HUES6 (cell line): ENCODE measurements around the gene PAPSS2.

Experiments
- H3K27ac ChIP-seq: 2 replicates; pipeline ENCODE4 v1.7.0; 2013; ENCODE audit warnings: low read depth, mild to moderate bottlenecking, low read length, inconsistent platforms
- H3K27me3 ChIP-seq: 2 replicates; pipeline ENCODE4 v1.6.1; 2013; ENCODE audit warnings: low read length; ENCODE audit not compliant: control insufficient read depth, insufficient read depth
- H3K36me3 ChIP-seq: 2 replicates; pipeline ENCODE4 v1.6.1; 2013; ENCODE audit warnings: low read length; ENCODE audit not compliant: control insufficient read depth, insufficient read depth
- H3K4me1 ChIP-seq: 2 replicates; pipeline ENCODE4 v1.6.1; 2013; ENCODE audit warnings: low read length; ENCODE audit not compliant: control insufficient read depth, insufficient read depth
- H3K4me3 ChIP-seq: 2 replicates; pipeline ENCODE4 v1.5.1; 2013; ENCODE audit warnings: low read depth, low read length
- H3K9ac ChIP-seq: one replicate; pipeline ENCODE4 v1.6.1; 2013; ENCODE audit warnings: mild to moderate bottlenecking, low read length
- H3K9me3 ChIP-seq: 2 replicates; pipeline ENCODE4 v1.6.1; 2013; ENCODE audit warnings: low read depth, low read length; ENCODE audit not compliant: control insufficient read depth, insufficient read depth

PAPSS2 gene

DNA sequence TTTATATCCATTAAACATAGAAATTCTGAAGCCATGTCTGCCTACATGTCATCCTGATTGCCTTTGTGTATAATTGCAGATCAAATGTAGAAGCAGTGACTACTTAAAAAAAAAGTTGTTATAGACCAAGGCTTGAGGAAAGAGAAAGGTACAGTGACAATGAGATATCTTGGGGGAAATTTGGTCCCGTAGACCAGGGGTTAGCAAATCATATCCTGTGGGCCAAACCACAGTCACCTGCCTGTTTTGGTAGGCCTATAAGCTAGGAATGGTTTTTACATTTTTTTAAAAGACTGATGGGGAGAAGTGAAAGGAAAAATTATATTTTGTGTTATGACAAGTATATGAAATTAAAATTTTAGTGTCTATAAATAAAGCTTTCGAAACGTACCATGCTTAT is 12.9 kb downstream of the PAPSS2 start:
- no peaks in the 10 kb centered on the region for H3K9me3 ChIP-seq
- H3K36me3 ChIP-seq: no peaks in the 10 kb centered on the region
- H3K4me1 ChIP-seq: peaks cover 12% of the 10 kb centered on the region
- H3K27me3 ChIP-seq: no peaks in the 10 kb centered on the region
- no peak overlapping the region for H3K4me3 ChIP-seq
- H3K27ac ChIP-seq: no peak overlapping the region
- no peak overlapping the region for H3K9ac ChIP-seq

DNA sequence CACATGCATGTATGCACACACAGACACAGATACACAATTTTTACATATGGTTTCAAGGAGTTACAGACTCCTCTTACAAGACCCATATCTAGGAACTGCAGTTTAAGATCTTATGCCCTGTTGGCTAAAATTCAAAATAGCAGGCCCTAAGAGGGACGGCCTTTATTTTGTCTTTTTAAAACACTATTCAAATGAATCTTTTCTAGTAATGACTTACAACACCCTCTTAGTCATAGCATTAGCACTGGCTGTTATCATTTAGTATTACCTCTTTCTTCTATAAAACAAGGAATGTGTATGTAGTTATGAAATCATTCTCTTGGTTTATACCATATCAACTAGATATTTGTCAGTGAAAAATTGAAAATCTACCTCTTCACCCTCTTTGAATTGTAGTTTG is 15.3 kb downstream of the PAPSS2 start:
- no peak overlapping the region for H3K9ac ChIP-seq
- 0 out of 2 replicates have a peak, but pooled peaks cover 2% of the 10 kb centered on the region for H3K9me3 ChIP-seq
- H3K36me3 ChIP-seq: no peaks in the 10 kb centered on the region
- H3K27ac ChIP-seq: no peak overlapping the region
- no peaks in the 10 kb centered on the region for H3K27me3 ChIP-seq
- H3K4me1 ChIP-seq: peaks cover 12% of the 10 kb centered on the region
- H3K4me3 ChIP-seq: no peak overlapping the region

DNA sequence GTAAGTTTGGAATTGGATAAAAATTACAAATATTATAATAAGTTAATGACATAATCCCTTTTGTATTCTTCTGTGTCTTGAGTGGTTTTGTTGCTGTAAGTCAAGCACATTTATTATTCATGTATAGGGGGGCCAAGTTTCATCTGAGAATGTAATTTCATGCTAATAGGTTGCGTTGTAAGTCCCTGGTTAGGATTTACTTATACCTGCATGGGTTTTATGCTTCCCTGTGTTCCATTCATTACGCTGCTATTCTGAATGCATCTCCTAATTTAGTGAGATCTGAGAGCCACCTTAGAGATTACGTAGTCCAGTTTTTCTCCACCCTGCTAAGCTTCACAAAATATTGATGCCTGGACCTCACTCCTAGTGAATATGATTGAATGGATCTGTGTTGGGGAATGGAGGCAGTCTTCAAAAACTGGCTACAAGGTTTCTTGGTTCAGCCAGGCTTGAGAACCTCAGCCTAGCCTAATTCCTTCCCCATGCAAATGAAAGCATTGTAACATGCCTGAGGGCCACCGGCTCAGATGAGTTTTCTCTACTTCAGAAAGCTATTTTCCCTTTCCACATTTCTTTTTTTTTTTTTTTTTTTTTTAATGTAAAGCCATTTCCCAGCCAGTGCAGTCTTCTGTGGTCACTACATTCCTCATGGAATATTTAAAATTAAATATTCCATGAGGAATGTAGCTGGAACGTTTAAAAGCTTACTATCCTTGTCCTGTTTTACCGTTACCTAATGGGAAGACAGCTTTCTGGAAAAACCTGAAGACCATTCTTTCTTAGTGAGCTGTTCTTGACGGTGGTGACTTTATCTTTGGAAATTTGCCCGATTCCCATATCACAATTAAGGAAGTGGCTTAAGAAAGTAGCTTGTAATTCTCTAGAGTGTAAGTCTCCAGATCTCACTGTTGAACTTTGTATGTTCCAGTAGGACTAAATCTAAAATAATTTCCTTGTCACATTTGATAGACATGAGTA is 16.0 kb downstream of the PAPSS2 start:
- no peak overlapping the region for H3K27ac ChIP-seq
- no peak overlapping the region for H3K9ac ChIP-seq

DNA sequence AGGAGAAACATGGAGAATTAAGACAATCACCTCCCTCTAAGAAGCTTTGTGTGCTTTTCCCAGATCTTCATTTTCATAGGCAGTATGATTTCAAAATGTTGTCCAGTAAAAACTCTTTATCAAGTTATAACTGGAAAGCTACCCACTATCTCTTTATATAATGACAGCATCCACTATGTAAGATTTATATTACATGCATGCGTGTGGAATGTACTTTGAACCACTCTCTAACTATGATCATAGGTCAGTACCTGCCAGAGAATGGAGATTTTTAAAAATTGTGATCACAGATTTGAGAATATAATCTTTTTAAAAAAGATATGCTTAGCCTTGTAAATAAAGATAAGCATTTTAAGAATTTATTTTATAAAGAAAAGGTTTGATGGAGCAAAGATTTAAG is 17.9 kb downstream of the PAPSS2 start:
- Histone ChIP-seq H3K9me3 (0 out of 2 replicates have a peak, but pooled peaks cover 2% of the 10 kb centered on the region), H3K4me1 (peaks cover 12% of the 10 kb centered on the region), H3K36me3 (no peaks in the 10 kb centered on the region), H3K27ac (no peak overlapping the region), H3K4me3 (no peak overlapping the region), H3K9ac (no peak overlapping the region), H3K27me3 (no peaks in the 10 kb centered on the region)

More for the DNA sequence above, 16.0 kb downstream of the PAPSS2 start:
- Histone ChIP-seq H3K4me1 (peaks cover 12% of the 10 kb centered on the region), H3K27me3 (no peaks in the 10 kb centered on the region), H3K9me3 (0 out of 2 replicates have a peak, but pooled peaks cover 2% of the 10 kb centered on the region), H3K4me3 (no peak overlapping the region), H3K36me3 (no peaks in the 10 kb centered on the region)

DNA sequence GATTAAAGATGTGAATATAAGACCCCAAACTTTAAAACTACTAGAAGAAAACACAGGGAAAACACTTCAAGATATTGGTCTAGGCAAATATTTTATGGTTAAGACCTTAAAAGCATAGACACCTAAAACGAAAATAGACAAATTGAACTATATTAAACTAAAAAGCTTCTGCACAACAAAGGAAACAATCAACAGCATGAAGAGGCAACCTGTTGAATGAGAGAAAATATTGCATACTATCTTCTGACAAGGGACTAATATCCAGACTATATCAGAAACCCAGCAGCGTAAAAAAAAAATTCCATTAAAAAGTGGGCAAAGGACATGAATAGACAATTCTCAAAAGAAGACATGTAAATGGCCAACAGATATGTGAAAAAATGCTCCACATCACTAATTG is 18.6 kb downstream of the PAPSS2 start:
- no peaks in the 10 kb centered on the region for H3K27me3 ChIP-seq
- H3K4me1 ChIP-seq: peaks cover 12% of the 10 kb centered on the region
- 0 out of 2 replicates have a peak, but pooled peaks cover 2% of the 10 kb centered on the region for H3K9me3 ChIP-seq
- no peak overlapping the region for H3K4me3 ChIP-seq
- no peak overlapping the region for H3K9ac ChIP-seq
- H3K27ac ChIP-seq: no peak overlapping the region
- H3K36me3 ChIP-seq: no peaks in the 10 kb centered on the region

DNA sequence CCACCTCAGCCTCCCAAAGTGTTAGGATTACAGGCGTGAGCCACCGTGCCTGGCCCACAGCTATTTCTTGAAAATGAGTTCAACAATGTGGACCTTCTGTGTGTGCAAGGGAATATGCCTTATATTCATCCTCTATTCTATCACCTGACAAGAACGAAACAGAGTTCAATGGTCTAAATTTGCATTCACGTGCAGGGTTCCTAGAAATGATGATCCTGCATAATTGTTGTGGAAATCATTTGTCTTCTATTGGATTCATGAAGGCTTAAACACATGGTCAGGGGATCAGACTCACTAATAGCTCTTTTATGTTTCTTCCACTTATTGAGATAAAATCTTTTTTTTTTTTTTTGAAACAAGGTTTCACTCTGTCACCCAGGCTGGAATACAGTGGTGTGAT is 23.7 kb downstream of the PAPSS2 start:
- H3K9me3 ChIP-seq: 0 out of 2 replicates have a peak, but pooled peaks cover 2% of the 10 kb centered on the region
- no peak overlapping the region for H3K27ac ChIP-seq
- no peak overlapping the region for H3K9ac ChIP-seq
- no peak overlapping the region for H3K4me3 ChIP-seq
- no peaks in the 10 kb centered on the region for H3K36me3 ChIP-seq
- H3K4me1 ChIP-seq: no peaks in the 10 kb centered on the region
- no peaks in the 10 kb centered on the region for H3K27me3 ChIP-seq

DNA sequence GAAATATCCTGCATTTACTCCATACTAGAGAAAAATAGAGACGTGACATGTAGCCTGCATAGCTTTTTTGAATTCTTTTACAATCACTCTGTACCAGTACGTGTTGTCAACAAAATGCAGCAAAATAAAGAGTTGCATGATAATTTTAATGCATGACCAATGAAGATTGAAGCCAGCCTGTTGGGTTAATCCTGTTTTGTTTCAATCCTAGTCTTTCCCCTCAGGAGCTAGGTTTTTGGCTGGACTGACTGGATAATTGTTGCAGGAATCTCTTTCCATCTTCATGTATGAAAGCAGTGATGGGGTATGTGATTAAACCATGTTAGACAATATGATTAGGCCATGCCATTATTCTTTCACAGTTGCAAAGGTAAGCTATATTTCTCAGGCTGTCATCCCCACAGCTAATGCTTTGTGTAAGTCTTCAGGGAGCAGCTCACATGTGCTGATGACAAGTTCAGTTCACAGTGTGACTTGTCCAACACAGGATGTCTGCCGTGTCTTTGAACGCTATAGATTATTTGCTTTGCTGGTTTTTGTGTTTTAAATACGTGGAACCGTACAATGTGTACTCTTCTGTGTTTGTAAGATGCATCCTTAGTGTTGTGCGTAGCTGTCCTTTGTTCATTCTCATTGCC is 24.4 kb downstream of the PAPSS2 start:
- H3K27me3 ChIP-seq: no peaks in the 10 kb centered on the region
- no peaks in the 10 kb centered on the region for H3K9me3 ChIP-seq
- no peak overlapping the region for H3K27ac ChIP-seq
- H3K9ac ChIP-seq: no peak overlapping the region
- H3K4me3 ChIP-seq: no peak overlapping the region
- H3K36me3 ChIP-seq: no peaks in the 10 kb centered on the region
- no peaks in the 10 kb centered on the region for H3K4me1 ChIP-seq

DNA sequence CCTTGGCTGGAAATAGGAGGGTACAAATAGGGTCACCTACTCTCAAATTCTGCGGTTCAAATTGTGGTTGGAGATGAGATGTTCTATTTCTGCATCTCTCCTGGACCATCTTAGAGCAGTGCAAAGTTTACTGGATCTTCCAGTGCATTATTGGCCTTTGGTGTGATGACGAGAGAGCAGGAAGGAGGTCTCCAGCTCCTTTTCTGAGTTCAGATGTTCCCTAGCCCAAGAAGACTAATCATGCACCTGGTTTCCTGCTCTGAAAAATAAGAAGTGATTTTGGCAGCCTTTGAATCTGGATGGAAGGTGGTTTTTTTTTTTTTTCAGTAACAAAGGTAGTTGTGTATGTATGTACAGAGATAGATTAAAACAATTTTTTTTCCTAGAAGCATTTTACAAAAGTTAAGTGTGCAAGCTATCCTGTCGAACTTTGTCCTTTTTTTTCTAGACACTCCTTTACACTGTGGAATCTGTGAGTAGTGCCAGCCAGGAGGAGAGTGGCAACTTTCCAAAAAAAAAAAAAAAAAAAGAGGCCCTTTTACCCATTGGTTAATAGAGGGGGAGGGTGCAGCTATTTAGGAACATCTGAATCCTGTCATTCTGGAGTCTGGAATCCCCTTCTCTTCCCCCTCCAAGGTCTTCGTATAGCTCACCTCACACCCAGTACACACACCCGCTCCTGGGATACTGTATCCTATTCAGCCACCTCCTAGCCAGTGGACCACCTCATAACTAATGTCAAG is 26.3 kb downstream of the PAPSS2 start:
- H3K4me3 ChIP-seq: no peak overlapping the region
- no peaks in the 10 kb centered on the region for H3K27me3 ChIP-seq
- no peaks in the 10 kb centered on the region for H3K9me3 ChIP-seq
- H3K36me3 ChIP-seq: no peaks in the 10 kb centered on the region
- H3K27ac ChIP-seq: no peak overlapping the region
- H3K9ac ChIP-seq: no peak overlapping the region
- H3K4me1 ChIP-seq: no peaks in the 10 kb centered on the region

DNA sequence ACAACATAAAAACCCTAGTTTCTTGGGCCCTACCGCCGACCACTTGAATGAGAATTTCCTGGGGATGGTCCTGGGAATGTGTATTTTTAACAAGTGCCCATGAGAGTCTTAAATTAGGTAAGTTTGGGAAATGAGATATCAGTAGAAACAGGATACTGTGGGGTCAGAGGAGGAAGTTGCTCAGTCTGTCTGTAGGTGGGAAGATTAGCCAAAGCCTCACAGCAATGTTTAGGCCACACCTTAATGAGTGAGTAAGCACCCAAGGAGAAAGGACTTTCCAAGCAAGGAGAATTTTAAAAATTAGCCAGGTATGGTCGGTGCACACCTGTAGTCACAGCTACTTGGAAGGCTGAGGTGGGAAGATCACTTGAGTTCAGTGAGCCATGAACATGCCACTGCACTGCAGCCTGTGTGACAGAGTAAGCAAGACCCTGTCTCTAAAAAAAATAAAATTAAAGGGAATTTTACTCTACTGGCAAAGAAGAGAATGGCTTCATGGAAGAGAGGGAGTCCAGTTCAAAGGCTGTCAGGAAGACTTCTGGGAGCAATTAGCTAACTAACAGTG is 31.9 kb downstream of the PAPSS2 start:
- H3K4me3 ChIP-seq: no peak overlapping the region
- H3K27ac ChIP-seq: no peak overlapping the region
- no peaks in the 10 kb centered on the region for H3K4me1 ChIP-seq
- no peaks in the 10 kb centered on the region for H3K27me3 ChIP-seq
- no peaks in the 10 kb centered on the region for H3K9me3 ChIP-seq
- H3K9ac ChIP-seq: no peak overlapping the region
- H3K36me3 ChIP-seq: no peaks in the 10 kb centered on the region

DNA sequence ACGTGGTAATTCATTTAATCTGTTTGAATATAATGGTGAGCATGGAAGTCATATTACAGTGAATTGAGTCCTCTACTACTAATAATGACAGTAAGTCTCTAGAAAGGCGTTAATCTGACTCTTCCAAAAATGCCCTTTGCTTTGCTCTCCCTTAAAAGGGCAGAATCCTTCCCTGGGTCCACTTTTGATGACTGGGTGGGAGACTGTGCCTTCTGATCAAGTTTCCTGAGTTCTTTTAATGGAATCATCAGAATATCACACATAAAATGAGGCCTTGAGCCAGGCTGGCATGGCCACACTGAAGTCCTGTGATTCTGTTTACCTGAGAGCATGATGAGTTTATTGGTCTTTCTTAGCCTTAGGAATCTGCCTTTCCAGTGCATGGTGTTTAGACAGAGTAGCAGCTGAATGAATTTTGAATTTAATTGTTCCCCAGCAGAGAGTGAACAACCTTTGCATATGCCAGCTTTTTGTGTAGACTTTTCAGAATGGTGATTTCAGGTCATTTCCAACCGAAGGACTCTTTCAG is 33.3 kb downstream of the PAPSS2 start:
- H3K27me3 ChIP-seq: no peaks in the 10 kb centered on the region
- H3K36me3 ChIP-seq: no peaks in the 10 kb centered on the region
- H3K4me1 ChIP-seq: no peaks in the 10 kb centered on the region
- no peak overlapping the region for H3K27ac ChIP-seq
- no peaks in the 10 kb centered on the region for H3K9me3 ChIP-seq
- no peak overlapping the region for H3K9ac ChIP-seq
- H3K4me3 ChIP-seq: no peak overlapping the region
